LNCAP (cell line): ENCODE results near the gene SH3GL2.

Experiments
- CTCF ChIP-seq: fragments of 450-650 bp; IDR thresholded peaks from 2 replicates; pipeline ENCODE4 v1.5.1; 2017; ENCODE audit warnings: mild to moderate bottlenecking

SH3GL2 gene

GRCh38 chr9:17776735-17777134, 197.9 kb downstream of the SH3GL2 start:
- no peak for TF ChIP-seq CTCF

GRCh38 chr9:17777465-17777864, 198.6 kb downstream of the SH3GL2 start:
- TF ChIP-seq CTCF = no peak

- no peak for TF ChIP-seq CTCF
Observed at GRCh38 chr9:17782430-17783149, 203.7 kb downstream of the SH3GL2 start.

GRCh38 chr9:17783227-17783626, 204.4 kb downstream of the SH3GL2 start:
- no peak for TF ChIP-seq CTCF

- no peak for TF ChIP-seq CTCF
Observed at GRCh38 chr9:17789316-17789715, 210.4 kb downstream of the SH3GL2 start.

GRCh38 chr9:17793713-17794622, 215.1 kb downstream of the SH3GL2 start:
- peak; percentile 59; the same call in 1 of the 2 replicates for TF ChIP-seq CTCF

GRCh38 chr9:17795744-17796143, 216.9 kb downstream of the SH3GL2 start:
- TF ChIP-seq CTCF = no peak
